Measurements from ENCODE around the gene TMEM201. TPM values are rescaled to one million over a fixed set of nuclear protein-coding genes. Genes with fewer than 3 reads are reported as not detected.

Gene TMEM201
- total RNA-seq, 2 donors from 2014 or later = 24.1 TPM

GRCh38 chr1:9542430-9542829 is 46.3 kb upstream of the TMEM201 start:
- H3K27ac Mint-ChIP-seq = no peak overlapping the region
- no peak overlapping the region for H3K27ac ChIP-seq (ENCODE audit: low read depth, low read length)
- peaks cover 19% of the 10 kb centered on the region for H3K4me1 Mint-ChIP-seq
- H3K9me3 Mint-ChIP-seq = no peaks in the 10 kb centered on the region
- H3K36me3 Mint-ChIP-seq (ENCODE audit: low read depth) = peaks cover 12% of the 10 kb centered on the region
- no peak for DNase-seq
- peaks cover 5% of the 10 kb centered on the region for H3K4me1 ChIP-seq (ENCODE audit: control insufficient read depth, insufficient read depth, low read length)
- WGBS, 2 experiments (ENCODE audit: insufficient coverage in 1 of 2, insufficient read length in 1 of 2) = 87 to 100% methylated on average over 1 to 3 of the region's 3 CpGs
- no peak overlapping the region for H3K4me3 ChIP-seq (ENCODE audit: low read length)
- H3K9ac ChIP-seq (ENCODE audit: extremely low read depth, low read length, poor library complexity, severe bottlenecking) = no peak overlapping the region
- H3K36me3 ChIP-seq (ENCODE audit: control insufficient read depth, insufficient read depth, low read length) = peaks cover 6% of the 10 kb centered on the region
- no peak overlapping the region for H3K4me3 Mint-ChIP-seq
- no peak for TF ChIP-seq CTCF (conservative IDR thresholded peaks at IDR 0.05)
- no peaks in the 10 kb centered on the region for H3K9me3 ChIP-seq (ENCODE audit: control insufficient read depth, low read length)
- H3K27me3 ChIP-seq (ENCODE audit: control insufficient read depth, insufficient read depth, low read length, poor library complexity, severe bottlenecking) = no peaks in the 10 kb centered on the region
- H3K27me3 Mint-ChIP-seq (ENCODE audit: insufficient read depth) = no peaks in the 10 kb centered on the region

GRCh38 chr1:9544926-9545325 is 43.8 kb upstream of the TMEM201 start:
- Mint-ChIP-seq H3K27ac (no peak overlapping the region), H3K9me3 (no peaks in the 10 kb centered on the region)
- no peak for DNase-seq

GRCh38 chr1:9549955-9550546 is 38.7 kb upstream of the TMEM201 start:
- no peaks in the 10 kb centered on the region for H3K27me3 ChIP-seq (ENCODE audit: control insufficient read depth, insufficient read depth, low read length, poor library complexity, severe bottlenecking)
- Mint-ChIP-seq H3K36me3 (ENCODE audit: low read depth) (peaks cover 18% of the 10 kb centered on the region), H3K4me1 (peaks cover 7% of the 10 kb centered on the region), H3K27ac (no peak overlapping the region), H3K27me3 (ENCODE audit: insufficient read depth) (no peaks in the 10 kb centered on the region), H3K4me3 (no peak overlapping the region), H3K9me3 (no peaks in the 10 kb centered on the region)
- no peak for DNase-seq
- TF ChIP-seq CTCF (conservative IDR thresholded peaks at IDR 0.05) = no peak
- H3K27ac ChIP-seq (ENCODE audit: low read depth, low read length) = no peak overlapping the region
- no peak overlapping the region for H3K9ac ChIP-seq (ENCODE audit: extremely low read depth, low read length, poor library complexity, severe bottlenecking)
- no peaks in the 10 kb centered on the region for H3K9me3 ChIP-seq (ENCODE audit: control insufficient read depth, low read length)
- H3K4me3 ChIP-seq (ENCODE audit: low read length) = no peak overlapping the region
- 95 to 96% methylated on average over 3 to 6 of the region's 6 CpGs for WGBS, 2 experiments (ENCODE audit: insufficient coverage in 1 of 2, insufficient read length in 1 of 2)
- peaks cover 25% of the 10 kb centered on the region for H3K36me3 ChIP-seq (ENCODE audit: control insufficient read depth, insufficient read depth, low read length)
- H3K4me1 ChIP-seq (ENCODE audit: control insufficient read depth, insufficient read depth, low read length) = no peaks in the 10 kb centered on the region

More at GRCh38 chr1:9544926-9545325, 43.8 kb upstream of the TMEM201 start:
- no peak overlapping the region for H3K4me3 ChIP-seq (ENCODE audit: low read length)
- 93 to 94% methylated on average over 2 to 3 of the region's 3 CpGs for WGBS, 2 experiments (ENCODE audit: insufficient coverage in 1 of 2, insufficient read length in 1 of 2)
- no peak for TF ChIP-seq CTCF (conservative IDR thresholded peaks at IDR 0.05)
- Mint-ChIP-seq H3K4me3 (no peak overlapping the region), H3K36me3 (ENCODE audit: low read depth) (peaks cover 18% of the 10 kb centered on the region), H3K4me1 (peaks cover 10% of the 10 kb centered on the region), H3K27me3 (ENCODE audit: insufficient read depth) (no peaks in the 10 kb centered on the region)
- H3K27ac ChIP-seq (ENCODE audit: low read depth, low read length) = no peak overlapping the region
- peaks cover 11% of the 10 kb centered on the region for H3K36me3 ChIP-seq (ENCODE audit: control insufficient read depth, insufficient read depth, low read length)
- H3K9me3 ChIP-seq (ENCODE audit: control insufficient read depth, low read length) = no peaks in the 10 kb centered on the region
- no peak overlapping the region for H3K9ac ChIP-seq (ENCODE audit: extremely low read depth, low read length, poor library complexity, severe bottlenecking)
- H3K27me3 ChIP-seq (ENCODE audit: control insufficient read depth, insufficient read depth, low read length, poor library complexity, severe bottlenecking) = no peaks in the 10 kb centered on the region
- no peaks in the 10 kb centered on the region for H3K4me1 ChIP-seq (ENCODE audit: control insufficient read depth, insufficient read depth, low read length)
